ENCODE data around the gene PTGFRN.

DNA sequence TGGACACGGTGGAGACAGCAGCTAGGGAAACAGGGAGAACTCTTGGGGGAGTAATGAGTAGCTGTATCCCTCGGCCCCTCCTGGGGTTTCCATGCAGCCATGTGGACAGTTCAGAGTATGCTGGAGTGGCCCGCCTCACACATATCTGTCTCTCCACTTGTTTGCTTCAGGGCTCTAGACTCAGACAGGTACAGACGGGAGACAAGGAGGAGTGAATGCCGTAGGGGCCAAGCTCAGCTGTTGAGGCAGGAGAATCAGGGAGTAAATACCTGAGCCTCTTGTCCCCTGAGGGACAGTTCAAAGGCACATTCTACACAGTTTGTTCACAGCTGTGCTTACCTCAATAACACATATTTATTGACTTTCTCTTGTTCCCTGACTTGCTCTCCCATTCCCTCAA lies 7.7 kb upstream of the PTGFRN start:
- TF ChIP-seq EZH2phosphoT487 (IDR thresholded peaks at IDR 0.05; ENCODE audit: low read length) (no peak), CTCF (IDR thresholded peaks at IDR 0.05; ENCODE audit: low read length) (no peak), EZH2 (optimal IDR thresholded peaks at IDR 0.05; ENCODE audit: low read depth, low read length) (no peak)
